ENCODE results near the gene PLA2G3.
A peak's percentile ranks its signal among the peaks of the same experiment; 100 is the strongest.
"Not testable (repeated sequence)": the region's sequence is repeated elsewhere in the genome, so short reads cannot be mapped to it uniquely, and the experiment has no call there.

The PLA2G3 gene, protein sequence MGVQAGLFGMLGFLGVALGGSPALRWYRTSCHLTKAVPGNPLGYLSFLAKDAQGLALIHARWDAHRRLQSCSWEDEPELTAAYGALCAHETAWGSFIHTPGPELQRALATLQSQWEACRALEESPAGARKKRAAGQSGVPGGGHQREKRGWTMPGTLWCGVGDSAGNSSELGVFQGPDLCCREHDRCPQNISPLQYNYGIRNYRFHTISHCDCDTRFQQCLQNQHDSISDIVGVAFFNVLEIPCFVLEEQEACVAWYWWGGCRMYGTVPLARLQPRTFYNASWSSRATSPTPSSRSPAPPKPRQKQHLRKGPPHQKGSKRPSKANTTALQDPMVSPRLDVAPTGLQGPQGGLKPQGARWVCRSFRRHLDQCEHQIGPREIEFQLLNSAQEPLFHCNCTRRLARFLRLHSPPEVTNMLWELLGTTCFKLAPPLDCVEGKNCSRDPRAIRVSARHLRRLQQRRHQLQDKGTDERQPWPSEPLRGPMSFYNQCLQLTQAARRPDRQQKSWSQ

DNA sequence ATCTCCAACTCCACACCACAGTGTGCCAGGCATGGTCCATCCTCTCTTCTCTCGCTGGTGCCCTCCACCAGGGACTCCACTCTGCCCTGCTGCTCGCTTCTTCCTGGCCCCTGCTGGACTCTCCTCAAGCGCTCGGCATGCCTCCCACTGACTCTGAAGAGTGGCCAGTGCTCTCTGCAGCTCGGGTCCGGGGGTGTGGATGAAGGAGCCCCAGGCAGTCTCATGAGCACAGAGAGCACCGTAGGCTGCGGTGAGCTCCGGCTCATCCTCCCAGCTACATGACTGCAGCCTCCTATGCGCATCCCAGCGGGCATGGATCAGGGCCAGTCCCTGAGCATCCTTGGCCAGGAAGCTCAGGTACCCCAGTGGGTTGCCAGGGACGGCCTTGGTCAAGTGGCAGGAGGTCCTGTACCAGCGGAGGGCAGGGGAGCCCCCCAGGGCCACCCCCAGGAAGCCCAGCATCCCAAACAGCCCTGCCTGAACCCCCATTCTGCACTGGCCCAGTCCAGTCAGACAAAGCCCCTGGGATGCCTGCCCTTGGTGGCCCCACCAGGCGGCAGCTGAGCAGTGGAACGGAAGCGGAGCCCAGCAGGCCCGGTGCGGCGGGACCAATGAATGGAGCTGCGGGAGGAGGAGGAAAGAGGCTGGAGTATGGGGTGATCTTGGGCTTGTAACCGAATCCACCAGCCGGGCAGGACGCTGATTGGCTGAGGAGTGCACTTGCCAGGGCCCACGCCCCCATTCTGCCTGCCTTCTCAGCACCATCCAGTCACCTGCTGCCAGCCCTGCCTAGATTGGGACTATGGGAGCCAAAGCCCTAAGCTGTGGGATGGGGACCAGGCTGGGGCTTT lies at the start of gene PLA2G3:
Gene PLA2G3, minus strand, starts transcription at position 643 of the 851 bp plus-strand sequence. Its CDS starts 154 bp downstream, at position 489.
- Mint-ChIP-seq H3K36me3 (ENCODE audit: low read depth) (no peaks in the 10 kb centered on the region), H3K27ac (no peak within 1 kb of the TSS), H3K4me3 (no peak within 1 kb of the TSS), H3K4me1 (no peaks in the 10 kb centered on the region), H3K27me3 (no peaks in the 10 kb centered on the region), H3K9me3 (peaks cover 5% of the 10 kb centered on the region)
- DNase-seq (no peak), ATAC-seq (no peak)

DNA sequence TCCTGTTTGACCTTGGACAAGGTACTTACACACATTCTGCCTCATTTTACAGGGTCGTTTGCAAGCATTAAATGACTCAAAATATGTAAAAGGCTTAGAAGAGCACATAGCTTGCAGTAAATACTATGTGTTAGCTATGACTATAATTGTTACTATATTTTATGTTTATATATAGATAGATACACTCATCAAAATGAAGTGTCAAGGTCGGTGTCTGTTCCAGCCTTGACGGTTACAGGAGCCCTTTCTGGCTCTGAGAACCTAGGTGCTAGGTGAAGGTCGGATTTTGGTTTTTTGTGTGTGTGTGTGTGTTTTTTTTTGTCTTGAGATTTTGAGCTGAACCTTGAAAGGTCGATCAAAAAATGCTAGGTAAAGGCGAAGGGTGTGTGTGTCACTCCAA lies 47.3 kb upstream of the PLA2G3 start:
- Mint-ChIP-seq H3K9me3 (no peaks in the 10 kb centered on the region), H3K27ac (no peak overlapping the region), H3K36me3 (ENCODE audit: low read depth) (peaks cover 6% of the 10 kb centered on the region), H3K27me3 (no peaks in the 10 kb centered on the region), H3K4me3 (no peak overlapping the region), H3K4me1 (no peaks in the 10 kb centered on the region)
- DNase-seq (no peak), ATAC-seq (no peak)

DNA sequence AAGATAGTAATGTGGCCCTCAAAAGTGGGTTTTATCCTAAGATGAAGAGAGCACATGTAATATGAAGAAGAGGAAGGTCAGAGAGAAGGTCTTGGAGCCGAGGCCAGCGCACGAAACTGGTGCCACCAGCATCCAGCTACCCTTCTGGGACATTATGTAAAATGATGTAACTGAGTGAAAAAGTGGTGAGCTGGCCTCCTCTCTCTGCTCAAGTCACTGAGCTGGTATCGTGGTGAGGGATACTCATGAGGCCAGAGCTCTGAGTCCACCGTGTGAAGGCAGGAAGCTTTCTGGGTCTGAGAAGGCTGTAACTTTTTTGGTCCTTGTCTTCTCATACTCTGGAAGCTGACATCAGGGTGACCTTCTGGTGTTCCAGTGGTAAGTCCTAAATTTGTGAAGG lies 44.7 kb upstream of the PLA2G3 start:
- DNase-seq (no peak), ATAC-seq (no peak)
- H3K4me1 Mint-ChIP-seq: no peaks in the 10 kb centered on the region
- no peaks in the 10 kb centered on the region for H3K9me3 Mint-ChIP-seq
- H3K27ac Mint-ChIP-seq: no peak overlapping the region
- no peak overlapping the region for H3K4me3 Mint-ChIP-seq
- peaks cover 10% of the 10 kb centered on the region for H3K36me3 Mint-ChIP-seq (ENCODE audit: low read depth)
- no peaks in the 10 kb centered on the region for H3K27me3 Mint-ChIP-seq

DNA sequence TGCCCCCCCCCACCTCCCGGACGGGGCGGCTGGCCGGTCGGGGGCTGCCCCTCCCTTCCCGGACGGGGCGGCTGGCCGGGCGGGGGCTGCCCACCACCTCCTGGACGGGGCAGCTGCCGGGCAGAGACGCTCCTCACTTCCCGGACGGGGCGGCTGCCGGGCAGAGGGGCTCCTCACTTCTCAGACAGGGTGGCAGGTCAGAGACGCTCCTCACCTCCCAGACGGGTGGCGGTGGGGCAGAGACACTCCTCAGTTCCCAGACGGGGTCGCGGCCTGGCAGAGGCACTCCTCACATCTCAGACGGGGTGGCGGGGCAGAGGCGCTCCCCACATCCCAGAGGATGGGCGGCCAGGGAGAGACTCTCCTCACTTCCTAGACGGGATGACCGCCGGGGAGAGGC lies 43.7 kb upstream of the PLA2G3 start:
- Mint-ChIP-seq H3K27ac (no peak overlapping the region), H3K4me3 (no peak overlapping the region), H3K27me3 (no peaks in the 10 kb centered on the region), H3K9me3 (no peaks in the 10 kb centered on the region), H3K36me3 (ENCODE audit: low read depth) (peaks cover 10% of the 10 kb centered on the region), H3K4me1 (peaks cover 4% of the 10 kb centered on the region)
- DNase-seq: no peak
- no peak for ATAC-seq

DNA sequence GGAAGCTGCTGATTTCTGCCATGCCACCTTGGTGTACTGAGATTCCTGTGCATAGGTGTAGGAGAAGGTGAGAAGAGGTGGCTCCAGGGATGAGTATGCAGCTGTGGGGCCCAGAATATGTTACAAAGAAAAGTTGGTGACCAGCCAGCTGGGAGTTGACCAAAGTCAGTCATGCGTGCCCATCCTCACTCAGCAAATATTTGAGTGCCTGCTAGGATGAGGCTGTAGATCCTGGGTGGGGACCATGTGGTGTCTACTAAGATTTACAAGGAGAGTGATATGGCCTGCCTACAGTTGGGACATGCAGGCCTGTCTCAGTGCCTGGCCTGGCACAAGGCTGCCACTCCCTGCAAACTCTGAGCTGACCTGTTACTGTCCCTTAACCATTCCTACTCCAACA lies 39.0 kb upstream of the PLA2G3 start:
- Mint-ChIP-seq H3K9me3 (no peaks in the 10 kb centered on the region), H3K27me3 (no peaks in the 10 kb centered on the region), H3K36me3 (ENCODE audit: low read depth) (peaks cover 14% of the 10 kb centered on the region), H3K27ac (no peak overlapping the region), H3K4me3 (no peak overlapping the region), H3K4me1 (peaks cover 4% of the 10 kb centered on the region)
- no peak for ATAC-seq
- no peak for DNase-seq

DNA sequence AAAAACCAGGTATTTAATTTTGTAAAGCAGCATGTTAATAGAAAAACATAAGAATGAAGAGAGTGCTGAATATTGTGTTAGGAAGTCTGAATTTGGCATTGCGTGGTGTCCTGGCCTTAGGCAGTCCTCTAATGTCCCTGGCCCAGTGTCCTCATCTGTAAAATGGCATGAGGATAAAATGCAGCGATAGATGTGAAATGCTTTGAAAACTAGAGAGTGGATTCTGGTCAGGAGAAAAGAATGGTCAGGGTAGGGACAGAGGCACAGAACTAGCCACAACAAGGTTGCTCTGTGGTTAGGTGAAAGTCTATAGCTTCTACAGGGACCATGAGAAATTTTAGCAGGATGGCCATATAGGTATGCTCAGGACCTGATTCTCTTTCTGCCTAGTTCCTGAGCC lies 38.6 kb upstream of the PLA2G3 start:
- peaks cover 15% of the 10 kb centered on the region for H3K36me3 Mint-ChIP-seq (ENCODE audit: low read depth)
- no peak for ATAC-seq

DNA sequence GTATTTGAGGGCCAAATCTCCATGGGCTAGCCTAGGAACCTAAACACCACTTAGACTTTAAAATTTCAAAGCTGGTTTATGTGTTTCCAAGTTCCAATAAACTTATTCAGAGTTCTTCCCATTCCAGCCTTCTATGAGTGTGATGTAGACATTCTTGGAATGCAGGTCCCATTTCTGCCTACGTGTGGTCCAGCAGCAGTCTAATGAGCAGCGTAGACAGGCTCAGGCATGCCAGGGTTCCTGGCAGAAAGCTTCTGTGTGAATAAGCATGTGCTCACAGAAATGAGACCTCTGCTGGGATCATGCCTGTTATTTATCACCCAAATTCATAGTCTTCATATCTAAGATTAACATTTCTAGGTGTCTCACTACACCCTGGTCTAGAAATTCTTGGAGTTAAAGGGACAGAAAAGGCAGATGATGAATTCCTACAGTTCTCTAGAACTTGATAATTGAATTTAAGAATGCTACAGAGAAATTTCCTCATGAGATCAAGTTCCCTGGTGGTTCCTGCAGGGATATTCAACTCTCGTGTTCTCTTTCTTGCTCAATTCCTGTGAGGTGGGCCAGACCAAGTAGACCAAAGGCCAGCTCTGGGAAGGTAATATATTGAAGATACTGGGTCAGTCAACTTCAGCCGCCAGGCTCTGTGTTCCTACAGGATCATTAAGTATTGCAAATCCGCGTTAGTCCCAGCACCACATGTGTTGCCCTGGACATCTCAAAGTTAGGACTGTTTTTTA lies 37.3 kb upstream of the PLA2G3 start:
- peaks cover 17% of the 10 kb centered on the region for H3K36me3 Mint-ChIP-seq (ENCODE audit: low read depth)
- ATAC-seq: no peak
- no peaks in the 10 kb centered on the region for H3K27me3 Mint-ChIP-seq
- H3K4me3 Mint-ChIP-seq: no peak overlapping the region
- H3K4me1 Mint-ChIP-seq: peaks cover 21% of the 10 kb centered on the region
- no peak overlapping the region for H3K27ac Mint-ChIP-seq
- DNase-seq: no peak
- no peaks in the 10 kb centered on the region for H3K9me3 Mint-ChIP-seq

More for the DNA sequence above, 38.6 kb upstream of the PLA2G3 start:
- no peak for DNase-seq
- H3K9me3 Mint-ChIP-seq: no peaks in the 10 kb centered on the region
- H3K27me3 Mint-ChIP-seq: no peaks in the 10 kb centered on the region
- no peak overlapping the region for H3K27ac Mint-ChIP-seq
- H3K4me1 Mint-ChIP-seq: peaks cover 8% of the 10 kb centered on the region
- no peak overlapping the region for H3K4me3 Mint-ChIP-seq

DNA sequence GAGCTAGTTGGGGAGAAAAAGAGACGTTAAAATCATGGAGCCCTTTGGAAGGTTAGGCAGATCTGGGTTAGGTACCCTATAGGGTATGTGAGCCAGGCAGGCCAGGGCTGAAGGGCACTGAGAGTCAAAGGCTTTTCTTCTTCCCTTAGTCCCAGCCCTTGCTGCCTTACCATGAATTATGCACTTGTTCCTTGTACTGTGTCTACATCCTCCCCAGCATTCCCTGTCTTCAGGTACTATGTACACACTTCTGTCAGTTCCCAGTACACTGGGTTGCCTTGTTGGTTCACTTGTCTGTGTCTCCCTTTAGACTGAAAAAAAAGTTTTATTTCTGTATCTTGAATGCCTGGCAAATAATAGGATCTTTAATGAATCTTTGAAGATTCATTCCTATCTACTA lies 36.6 kb upstream of the PLA2G3 start:
- H3K4me1 Mint-ChIP-seq: peaks cover 24% of the 10 kb centered on the region
- H3K36me3 Mint-ChIP-seq (ENCODE audit: low read depth): peaks cover 13% of the 10 kb centered on the region
- no peaks in the 10 kb centered on the region for H3K9me3 Mint-ChIP-seq
- H3K27ac Mint-ChIP-seq: no peak overlapping the region
- ATAC-seq (no peak), DNase-seq (no peak)
- no peak overlapping the region for H3K4me3 Mint-ChIP-seq
- H3K27me3 Mint-ChIP-seq: no peaks in the 10 kb centered on the region

DNA sequence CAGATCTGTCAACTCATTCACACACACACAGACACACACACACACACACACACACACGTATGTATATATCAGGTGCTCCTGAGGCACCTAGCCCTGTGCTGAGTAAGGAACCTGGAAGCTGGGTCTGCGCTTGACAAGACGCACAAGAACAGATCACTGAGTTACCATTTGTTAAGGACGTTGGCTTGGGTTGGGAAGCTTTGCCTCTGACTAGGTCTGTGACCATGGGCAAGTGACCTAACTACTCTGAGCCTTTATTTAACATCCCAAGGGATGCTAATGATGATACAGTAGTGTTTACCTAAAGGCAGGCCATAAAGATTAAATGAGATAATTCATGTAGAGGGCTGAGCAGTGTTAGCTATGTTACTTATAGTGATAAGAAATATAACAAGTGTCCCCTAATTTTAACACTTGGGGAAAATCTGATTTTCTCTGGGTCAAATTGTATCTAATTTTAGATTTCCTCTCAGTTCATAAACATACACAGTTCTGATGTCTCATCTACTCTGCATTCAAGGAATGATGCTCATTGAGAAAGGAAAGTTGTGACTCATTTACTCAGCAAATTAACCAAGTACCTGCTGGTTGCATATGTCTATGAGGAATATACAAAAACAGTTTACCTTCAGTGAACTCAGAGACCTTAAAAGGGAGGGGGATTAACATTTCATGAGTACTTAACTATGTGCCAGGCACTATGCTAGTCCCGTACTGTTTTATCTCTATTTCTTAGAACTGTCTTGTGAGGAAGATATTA lies 33.3 kb upstream of the PLA2G3 start:
- no peak for DNase-seq
- Mint-ChIP-seq H3K36me3 (ENCODE audit: low read depth) (peaks cover 13% of the 10 kb centered on the region), H3K4me3 (peak overlapping the region; percentile 19), H3K27ac (peak overlapping the region; percentile 81), H3K9me3 (no peaks in the 10 kb centered on the region), H3K4me1 (peaks cover 22% of the 10 kb centered on the region), H3K27me3 (no peaks in the 10 kb centered on the region)
- peak; percentile 94 for ATAC-seq

DNA sequence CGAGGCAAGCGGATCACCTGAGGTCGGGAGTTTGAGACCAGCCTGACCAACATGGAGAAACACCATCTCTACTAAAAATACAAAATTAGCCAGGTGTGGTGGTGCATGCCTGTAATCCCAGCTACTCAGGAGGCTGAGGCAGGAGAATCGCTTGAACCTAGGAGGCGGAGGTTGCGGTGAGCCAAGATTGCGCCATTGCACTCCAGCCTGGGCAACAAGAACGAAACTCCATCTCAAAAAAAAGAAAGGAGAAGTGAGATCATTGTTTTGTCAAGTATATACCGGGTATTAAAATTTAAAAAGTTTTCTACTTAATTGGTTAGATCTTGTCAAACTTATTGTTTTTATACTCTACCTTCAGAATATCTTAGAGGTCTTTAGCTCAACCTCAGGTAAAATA lies 31.4 kb upstream of the PLA2G3 start:
- not testable (repeated sequence) for DNase-seq; ATAC-seq; H3K36me3 Mint-ChIP-seq (ENCODE audit: low read depth); H3K4me3 Mint-ChIP-seq; H3K27me3 Mint-ChIP-seq; H3K9me3 Mint-ChIP-seq; H3K27ac Mint-ChIP-seq
- peaks cover 31% of the 10 kb centered on the region for H3K4me1 Mint-ChIP-seq

DNA sequence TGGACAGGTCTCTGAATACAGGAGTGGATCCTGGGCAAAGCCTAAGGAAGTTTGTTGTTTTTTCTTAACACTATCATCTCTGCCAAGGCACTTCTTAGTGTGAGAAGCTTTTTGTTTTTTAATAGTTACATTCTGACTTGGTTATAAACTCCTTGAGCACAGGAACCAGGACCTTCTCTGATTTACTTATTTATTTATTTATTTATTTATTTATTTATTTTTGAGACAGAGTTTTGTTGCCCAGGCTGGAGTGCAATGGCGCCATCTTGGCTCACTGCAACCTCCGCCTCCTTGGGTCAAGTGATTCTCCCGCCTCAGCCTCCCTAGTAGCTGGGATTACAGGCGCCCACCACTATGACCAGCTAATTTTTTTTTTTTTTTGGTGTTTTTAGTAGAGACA lies 30.7 kb upstream of the PLA2G3 start:
- Mint-ChIP-seq H3K27me3 (no peaks in the 10 kb centered on the region), H3K36me3 (ENCODE audit: low read depth) (peaks cover 10% of the 10 kb centered on the region), H3K9me3 (no peaks in the 10 kb centered on the region), H3K27ac (no peak overlapping the region), H3K4me3 (no peak overlapping the region), H3K4me1 (peaks cover 31% of the 10 kb centered on the region)
- DNase-seq (no peak), ATAC-seq (no peak)

DNA sequence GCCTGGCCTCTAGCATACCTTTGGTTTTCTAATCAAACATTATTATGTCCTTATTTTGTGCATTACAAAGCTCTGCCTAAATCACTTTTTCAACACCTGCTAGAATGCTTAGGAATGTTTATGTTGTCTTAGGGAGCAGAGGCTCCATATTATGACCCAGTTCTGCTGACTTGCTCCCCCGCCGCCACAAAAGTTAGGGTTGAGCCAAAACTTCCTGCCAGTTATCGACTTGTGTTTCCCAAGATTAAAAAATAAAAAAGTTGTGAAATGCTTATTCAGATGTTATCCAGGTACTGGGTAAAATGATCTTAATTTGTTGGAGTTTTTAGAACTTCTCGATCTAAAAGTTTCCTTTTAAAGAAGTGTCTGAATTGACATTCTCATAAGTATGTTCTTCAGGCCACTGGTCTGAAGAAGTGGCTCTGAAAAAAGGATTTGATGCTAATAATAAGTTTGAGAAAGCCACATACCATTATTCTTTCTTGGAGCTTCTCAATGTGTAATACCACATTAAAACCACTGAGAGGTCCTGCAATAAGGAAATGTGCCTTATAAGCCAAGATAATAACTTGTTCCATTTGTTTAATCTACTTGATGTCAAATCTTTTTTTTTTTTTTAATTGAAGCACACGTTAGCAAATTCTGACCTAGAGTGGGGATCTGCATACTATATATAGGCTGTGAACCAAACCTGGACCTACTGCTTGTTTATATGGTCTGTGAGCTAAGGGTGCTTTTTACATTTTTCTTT lies 21.9 kb upstream of the PLA2G3 start:
- H3K27me3 Mint-ChIP-seq: no peaks in the 10 kb centered on the region
- peaks cover 35% of the 10 kb centered on the region for H3K4me1 Mint-ChIP-seq
- H3K36me3 Mint-ChIP-seq (ENCODE audit: low read depth): peaks cover 6% of the 10 kb centered on the region
- no peak overlapping the region for H3K27ac Mint-ChIP-seq
- DNase-seq: no peak
- peak overlapping the region; percentile 97 for H3K4me3 Mint-ChIP-seq
- ATAC-seq: no peak
- no peaks in the 10 kb centered on the region for H3K9me3 Mint-ChIP-seq

DNA sequence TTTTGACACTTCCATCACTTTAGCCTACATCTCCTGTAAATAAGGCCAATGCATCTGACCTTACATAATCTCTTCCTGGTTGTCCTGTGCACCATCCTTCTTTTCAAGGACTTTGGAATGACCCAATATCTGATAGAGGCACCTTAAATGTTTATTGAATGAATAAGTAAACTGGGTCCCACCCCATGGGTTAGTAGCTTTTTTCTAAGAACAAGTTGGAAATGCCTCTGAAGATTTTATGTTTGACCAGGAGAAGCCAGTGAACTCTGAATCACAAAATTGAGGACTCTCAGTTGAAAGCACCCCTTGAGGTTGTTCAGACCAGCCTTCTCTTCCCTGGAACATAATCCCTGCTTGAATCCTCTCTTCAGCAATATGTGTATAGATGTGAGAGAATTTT lies 21.1 kb upstream of the PLA2G3 start:
- peak overlapping the region; percentile 96 for H3K27ac Mint-ChIP-seq
- no peaks in the 10 kb centered on the region for H3K9me3 Mint-ChIP-seq

More for the DNA sequence above, 21.1 kb upstream of the PLA2G3 start:
- H3K27me3 Mint-ChIP-seq: no peaks in the 10 kb centered on the region
- H3K4me3 Mint-ChIP-seq: peak overlapping the region; percentile 97
- ATAC-seq: no peak
- DNase-seq: no peak
- H3K4me1 Mint-ChIP-seq: peaks cover 35% of the 10 kb centered on the region
- H3K36me3 Mint-ChIP-seq (ENCODE audit: low read depth): peaks cover 5% of the 10 kb centered on the region

All from activated naive CD8-positive, alpha-beta T cell treated with anti-CD3 and anti-CD28 coated beads, Interleukin-2, amount 50 U/mL, for 24 hours (primary cell).